ENCODE measurements around the gene CNGB1. TPM values are rescaled to one million over a fixed set of nuclear protein-coding genes. Genes with fewer than 3 reads are reported as not detected.

Gene CNGB1
- total RNA-seq, 1 experiment from 2014 or later = not detected

DNA sequence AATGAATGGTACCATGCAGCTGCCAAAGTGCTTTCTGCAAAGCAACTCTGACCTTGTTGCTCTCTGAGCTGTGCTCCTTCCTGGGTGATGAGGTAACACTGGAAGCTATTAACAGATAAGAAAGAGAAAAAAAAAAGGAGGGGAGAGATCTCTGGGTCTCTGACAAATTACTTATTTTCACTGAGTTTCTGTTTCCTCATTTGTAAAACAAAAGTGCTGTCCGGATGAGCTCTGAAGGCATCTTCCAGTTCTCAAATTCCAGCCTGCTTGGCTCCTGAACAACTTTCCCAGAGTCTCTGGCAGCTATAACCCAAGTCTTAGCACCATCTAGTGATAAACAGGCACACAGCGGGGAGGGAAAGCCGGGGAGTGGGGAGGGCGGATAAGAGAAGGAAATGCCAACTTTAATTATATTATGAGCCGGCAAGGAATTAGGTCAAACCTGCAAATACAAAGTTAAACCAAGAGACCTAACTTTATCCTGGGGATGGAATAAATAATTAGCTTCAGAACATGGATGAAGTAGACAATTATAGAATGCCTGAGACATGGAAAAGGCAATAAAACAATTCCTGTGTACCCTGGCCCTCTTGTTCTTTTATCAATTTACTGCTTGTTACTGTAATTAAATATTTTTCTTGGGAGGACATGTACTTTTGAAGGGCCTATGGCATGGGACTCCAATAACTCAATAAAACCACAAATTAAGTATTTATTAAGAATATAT is 107.3 kb downstream of the CNGB1 start:
- H3K79me2 ChIP-seq (ENCODE audit: insufficient read depth, low read length) = no peaks in the 10 kb centered on the region
- BruUV-seq (replicated peaks) = no TSS peak
- TF ChIP-seq CTCF (IDR thresholded peaks at IDR 0.05 in 2 of 3, conservative IDR thresholded peaks at IDR 0.05 in 1 of 3; ENCODE audit: borderline replicate concordance in 1 of 3, insufficient read depth in 1 of 3, low read depth in 2 of 3, low read length in 2 of 3) (peak; percentile 58 to 97 (median 70)), ATF3 (IDR thresholded peaks at IDR 0.05) (no peak), TCF7L2 (IDR thresholded peaks at IDR 0.05; ENCODE audit: borderline replicate concordance, extremely low read depth, insufficient read depth, insufficient read length) (no peak), CBX3 (IDR thresholded peaks at IDR 0.05; ENCODE audit: low read depth) (0 out of 2 replicates have a peak, but pooled peaks have one; percentile 45), YY1 (IDR thresholded peaks at IDR 0.05; ENCODE audit: extremely low read depth, insufficient replicate concordance, low read depth, low read length) (no peak), FOSL1 (IDR thresholded peaks at IDR 0.05; ENCODE audit: low read depth) (no peak), SRF (IDR thresholded peaks at IDR 0.05; ENCODE audit: low read depth) (no peak), RAD21 (IDR thresholded peaks at IDR 0.05; ENCODE audit: low read depth) (peak; percentile 96)
- no peaks in the 10 kb centered on the region for H3K36me3 ChIP-seq (ENCODE audit: control insufficient read depth in 1 of 2, insufficient read depth in 2 of 2, low read length in 2 of 2)
- no peaks in the 10 kb centered on the region for H4K20me1 ChIP-seq (ENCODE audit: insufficient read depth)
- no peak overlapping the region for H3K4me3 ChIP-seq (replicated peaks in 1 of 2; ENCODE audit: low read depth in 1 of 2, low read length in 2 of 2)
- no peaks in the 10 kb centered on the region for H3K9me3 ChIP-seq (ENCODE audit: control insufficient read depth in 1 of 2, insufficient read depth in 1 of 2, low read depth in 1 of 2, low read length in 2 of 2)
- H3K9me2 ChIP-seq (ENCODE audit: insufficient read depth) = no peaks in the 10 kb centered on the region
- DNase-seq (ENCODE audit: low read depth, low spot score) = peak; percentile 45
- ATAC-seq = peak; percentile 84
- H2AFZ ChIP-seq (ENCODE audit: low read depth, low read length, poor library complexity, severe bottlenecking) = peak overlapping the region; percentile 10
- H3K4me2 ChIP-seq (ENCODE audit: low read length) = peak overlapping the region; percentile 30
- POLR2A ChIA-PET = interaction anchor here (0.7 to 1.0 kb wide), 2 partner anchors 75 to 100 kb away, joined by 3 read pairs; no protein-coding TSS in a partner anchor
- CTCF ChIA-PET = interaction anchor here (0.9 to 2.3 kb wide), 11 partner anchors 10 to 141 kb away, joined by 3 to 18 read pairs (median 4); partner anchors contain the start of gene KATNB1
- intact Hi-C loops (cut with micrococcal nuclease) = loop anchor here (1.0 to 5.0 kb wide), 3 partner anchors 67 to 286 kb away; no protein-coding TSS in a partner anchor
- H3K27ac ChIP-seq (ENCODE audit: low read depth, low read length) = no peak overlapping the region
- RAD21 ChIA-PET (ENCODE audit: low non-redundant PET in 1 of 2, low total read pairs in 2 of 2, uncharacterized antibody in 2 of 2, unreplicated experiment in 2 of 2) = interaction anchor here (0.8 to 1.8 kb wide), 6 partner anchors 29 to 128 kb away, joined by 3 to 7 read pairs (median 4); partner anchors contain the start of gene KATNB1 (in 1 of the 2)
- H3K4me1 ChIP-seq (ENCODE audit: control insufficient read depth in 1 of 2, insufficient read depth in 2 of 2, low read length in 2 of 2) = peaks cover 13 to 36% of the 10 kb centered on the region in 2 experiments; a peak in 3 of 4 replicates
- H3K27me3 ChIP-seq (ENCODE audit: insufficient read depth, low read length) = no peaks in the 10 kb centered on the region
- H3K9ac ChIP-seq (ENCODE audit: low read length) = no peak overlapping the region

All from HCT116 (cell line).